PFSK-1 (cell line): ENCODE measurements around the gene SRRM2.

Experiments used
- FOXP2 ChIP-seq: optimal IDR thresholded peaks from 2 replicates; pipeline ENCODE3; 2011; ENCODE audit warnings: borderline replicate concordance, control low read depth, inconsistent platforms; ENCODE audit not compliant: insufficient read depth; ENCODE audit errors: extremely low read length, extremely low read depth
- POLR2AphosphoS5 ChIP-seq: IDR thresholded peaks from 2 replicates; pipeline ENCODE4 v1.6.1; 2012; ENCODE audit warnings: low read depth, mild to moderate bottlenecking, control low read depth, low read length, moderate library complexity
- REST ChIP-seq, 2 experiments: IDR thresholded peaks; 2 replicates each; pipeline versions ENCODE4 v1.6.1 to v1.8.0; 2011 to 2012; ENCODE audit warnings: low read depth in 2 of 2, low read length in 2 of 2, control low read depth in 1 of 2, inconsistent platforms in 1 of 2, mild to moderate bottlenecking in 1 of 2, moderate library complexity in 1 of 2; ENCODE audit not compliant: insufficient read depth in 1 of 2
- SIN3A ChIP-seq: IDR thresholded peaks from 2 replicates; pipeline ENCODE4 v1.6.1; 2012; ENCODE audit warnings: mild to moderate bottlenecking, low read length, moderate library complexity, borderline replicate concordance; ENCODE audit not compliant: insufficient read depth
- TAF1 ChIP-seq: IDR thresholded peaks from 2 replicates; pipeline ENCODE4 v1.6.1; 2012; ENCODE audit warnings: low read length, control low read depth, borderline replicate concordance; ENCODE audit not compliant: insufficient read depth

The SRRM2 gene

GRCh38 chr16:2740476-2740875 is 12.0 kb upstream of the SRRM2 start:
- no peak for TF ChIP-seq SIN3A

- no peak for TF ChIP-seq SIN3A
- no peak for TF ChIP-seq POLR2AphosphoS5
- TF ChIP-seq REST (IDR thresholded peaks at IDR 0.05; ENCODE audit: insufficient read depth in 1 of 2, low read depth in 2 of 2, low read length in 2 of 2): no peak
- no peak for TF ChIP-seq FOXP2
- no peak for TF ChIP-seq TAF1
Observed at GRCh38 chr16:2741168-2741567, 11.3 kb upstream of the SRRM2 start.

- TF ChIP-seq POLR2AphosphoS5 (no peak), REST (IDR thresholded peaks at IDR 0.05; ENCODE audit: insufficient read depth in 1 of 2, low read depth in 2 of 2, low read length in 2 of 2) (no peak), FOXP2 (no peak), TAF1 (no peak), SIN3A (no peak)
Observed at GRCh38 chr16:2742323-2743006, 10.0 kb upstream of the SRRM2 start.

- no peak for TF ChIP-seq SIN3A
- TF ChIP-seq REST (IDR thresholded peaks at IDR 0.05; ENCODE audit: insufficient read depth in 1 of 2, low read depth in 2 of 2, low read length in 2 of 2): no peak
- no peak for TF ChIP-seq TAF1
- TF ChIP-seq POLR2AphosphoS5: no peak
- TF ChIP-seq FOXP2: no peak
Observed at GRCh38 chr16:2743007-2743810, 9.2 kb upstream of the SRRM2 start.

- no peak for TF ChIP-seq TAF1
- TF ChIP-seq SIN3A: no peak
- no peak for TF ChIP-seq REST (IDR thresholded peaks at IDR 0.05; ENCODE audit: insufficient read depth in 1 of 2, low read depth in 2 of 2, low read length in 2 of 2)
- no peak for TF ChIP-seq FOXP2
- no peak for TF ChIP-seq POLR2AphosphoS5
Observed at GRCh38 chr16:2744711-2745110, 7.7 kb upstream of the SRRM2 start.
